RKO (cell line): ENCODE results near the gene SUGCT.

Experiments
- DNase-seq: peaks from one replicate; pipeline ENCODE4 v3.0.0-alpha.2; 2016; ENCODE audit warnings: low spot score

Gene SUGCT

GRCh38 chr7:40874756-40875155 lies 740.0 kb downstream of the SUGCT start:
- no peak for DNase-seq

GRCh38 chr7:40876601-40877000 lies 741.8 kb downstream of the SUGCT start:
- DNase-seq = no peak

DNA sequence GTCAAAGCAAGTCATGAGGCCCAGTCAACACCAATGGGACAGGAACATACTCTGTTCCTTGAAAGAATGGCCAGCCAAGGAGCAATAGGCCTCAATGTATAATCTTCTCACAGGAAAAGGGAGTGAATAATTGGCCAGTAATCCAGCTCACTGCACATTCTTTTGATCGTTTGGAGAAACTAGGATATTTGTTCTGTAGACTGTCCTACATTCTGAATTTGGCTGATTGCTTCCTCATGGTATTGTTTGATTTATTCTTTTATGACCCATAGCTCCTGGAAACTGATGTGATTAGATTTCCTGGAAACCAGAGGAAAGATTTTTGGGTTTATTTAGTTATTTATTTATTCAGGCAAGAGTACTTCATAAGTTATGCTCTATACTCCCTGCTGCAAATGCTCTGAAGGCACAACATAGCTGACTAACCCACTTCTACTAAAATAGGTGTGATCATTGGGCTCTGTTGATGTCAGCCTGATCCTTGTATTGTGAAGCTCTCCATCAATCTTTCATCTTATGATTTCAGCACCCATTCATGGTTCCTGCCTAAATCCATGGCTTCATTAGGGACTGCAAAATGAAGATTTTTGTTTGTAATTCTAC lies 745.2 kb downstream of the SUGCT start:
- DNase-seq = no peak

DNA sequence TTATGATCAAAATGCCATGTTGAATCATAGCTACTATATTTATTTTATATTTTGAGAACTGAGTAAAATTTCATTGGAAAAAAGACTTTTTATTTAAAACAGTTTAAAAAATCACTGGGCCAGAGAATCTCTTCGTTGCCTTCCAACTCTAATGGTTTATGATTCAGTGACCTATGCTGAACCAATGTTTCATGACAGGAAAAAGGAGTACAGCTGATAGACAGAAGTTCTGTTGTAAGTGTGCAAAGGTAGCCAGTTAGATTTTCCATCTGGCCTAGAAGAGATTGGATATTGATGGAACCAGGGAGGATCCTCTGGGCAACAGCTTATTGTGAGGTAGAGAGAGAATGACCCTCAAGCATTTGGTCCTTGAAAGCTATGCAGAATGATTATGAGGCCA lies 745.8 kb downstream of the SUGCT start:
- DNase-seq = no peak

GRCh38 chr7:40881405-40881926 lies 746.7 kb downstream of the SUGCT start:
- no peak for DNase-seq

GRCh38 chr7:40882071-40882658 lies 747.4 kb downstream of the SUGCT start:
- DNase-seq = no peak

GRCh38 chr7:40883826-40884225 lies 749.0 kb downstream of the SUGCT start:
- no peak for DNase-seq

DNA sequence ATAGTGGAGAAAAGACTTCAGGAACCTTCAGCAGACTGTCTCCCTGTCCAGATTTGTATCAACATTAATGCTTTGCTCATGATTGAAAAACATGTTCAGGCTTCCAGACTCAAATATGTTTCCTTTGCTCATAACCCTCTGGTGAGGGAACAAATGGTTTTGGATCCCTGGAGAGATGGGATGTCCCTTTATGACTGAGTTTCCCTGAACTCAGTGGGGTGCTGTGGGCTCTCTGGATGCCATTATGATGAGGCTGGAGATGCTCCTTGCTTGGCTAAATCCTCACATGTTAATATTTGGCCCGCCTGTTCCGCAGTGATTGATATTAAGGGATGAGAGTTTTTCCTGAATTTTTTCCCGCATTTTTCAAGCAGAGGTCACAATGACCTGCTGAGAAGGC lies 749.4 kb downstream of the SUGCT start:
- no peak for DNase-seq

DNA sequence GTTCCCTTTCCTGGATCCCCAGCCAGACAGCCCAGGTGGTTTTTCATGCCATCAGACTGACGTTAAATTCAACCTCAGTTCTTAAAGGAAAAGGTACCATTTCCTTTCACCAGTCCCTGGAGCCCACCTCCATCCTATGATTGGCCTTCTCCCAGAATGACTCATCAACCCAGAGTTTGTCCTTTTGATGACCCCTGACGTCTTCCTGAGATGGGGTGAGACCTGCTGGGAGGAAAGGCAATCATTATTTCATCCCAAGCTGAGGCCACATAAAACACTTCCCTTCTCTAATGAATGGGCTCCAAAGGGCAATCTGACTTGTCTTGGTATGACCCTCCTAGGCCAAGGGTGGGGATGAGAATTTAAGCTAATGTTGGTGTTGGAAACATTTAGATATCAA lies 750.7 kb downstream of the SUGCT start:
- DNase-seq = no peak

GRCh38 chr7:40887099-40887498 lies 752.3 kb downstream of the SUGCT start:
- no peak for DNase-seq

GRCh38 chr7:40888499-40888898 lies 753.7 kb downstream of the SUGCT start:
- no peak for DNase-seq

- DNase-seq = no peak
Observed at GRCh38 chr7:40889099-40889498, 754.3 kb downstream of the SUGCT start.

DNA sequence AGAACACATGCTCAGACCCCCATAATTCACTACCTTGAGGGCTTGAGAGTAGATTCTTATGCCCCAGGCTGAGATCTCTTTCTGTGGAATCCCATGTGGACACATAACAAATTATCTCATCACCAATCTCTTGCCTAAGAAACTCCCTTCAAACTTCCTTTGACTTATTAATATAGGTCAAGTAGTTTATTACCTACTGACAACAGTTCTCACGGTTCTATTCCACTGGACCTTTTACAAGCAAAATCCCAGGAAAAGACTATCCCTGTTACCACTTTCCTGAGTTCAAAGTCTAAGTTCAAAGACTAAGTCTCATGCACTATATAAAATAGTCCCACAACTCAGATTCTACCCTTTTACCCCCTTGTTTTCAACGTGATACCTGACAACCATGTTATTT lies 754.7 kb downstream of the SUGCT start:
- no peak for DNase-seq

DNA sequence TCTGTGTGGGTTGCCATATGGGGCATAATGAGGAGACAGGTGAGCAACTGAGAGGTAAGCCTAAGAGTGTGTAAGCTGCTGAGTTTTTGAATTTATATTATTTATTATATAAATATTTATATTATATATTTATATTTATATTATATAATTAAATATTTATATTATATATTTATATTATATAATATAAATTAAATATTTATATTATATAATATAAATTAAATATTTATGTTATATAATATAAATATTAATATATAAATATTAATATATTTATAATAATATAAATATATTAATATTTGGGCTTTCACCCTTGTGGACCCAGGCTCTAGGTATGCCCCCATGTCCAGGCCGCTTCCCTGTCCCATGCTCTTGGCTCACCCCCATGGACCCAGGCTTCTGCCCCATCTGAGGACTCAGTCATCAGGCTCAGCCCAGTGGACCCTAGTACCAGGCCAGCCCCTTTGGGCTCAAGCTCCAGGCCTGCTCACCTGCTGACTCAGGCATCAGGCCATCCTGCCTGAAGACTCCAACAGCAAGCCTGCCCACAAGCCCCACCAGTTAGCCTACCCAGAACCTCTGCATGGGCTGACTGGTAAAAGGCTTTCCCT lies 755.4 kb downstream of the SUGCT start:
- no peak for DNase-seq

GRCh38 chr7:40891232-40891631 lies 756.4 kb downstream of the SUGCT start:
- no peak for DNase-seq

DNA sequence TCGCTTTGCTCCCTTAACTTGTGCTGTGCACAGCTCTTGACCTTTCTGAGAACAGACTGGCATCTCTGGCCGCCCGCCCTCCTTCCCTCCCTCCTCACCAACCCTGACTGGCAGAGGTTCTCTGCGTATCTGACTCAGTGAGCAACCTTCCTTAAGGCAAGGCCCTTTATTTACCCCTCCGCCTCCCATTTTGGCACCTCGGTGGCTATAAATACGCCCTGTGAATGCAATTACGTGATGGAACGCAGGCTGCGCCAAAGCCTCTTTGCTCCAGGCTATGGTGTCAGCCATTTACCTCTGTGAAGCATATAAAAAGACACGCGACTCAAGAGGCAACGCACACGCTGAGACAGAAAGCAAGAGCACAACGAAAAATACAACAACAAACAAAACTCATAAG lies 764.3 kb downstream of the SUGCT start:
- no peak for DNase-seq

DNA sequence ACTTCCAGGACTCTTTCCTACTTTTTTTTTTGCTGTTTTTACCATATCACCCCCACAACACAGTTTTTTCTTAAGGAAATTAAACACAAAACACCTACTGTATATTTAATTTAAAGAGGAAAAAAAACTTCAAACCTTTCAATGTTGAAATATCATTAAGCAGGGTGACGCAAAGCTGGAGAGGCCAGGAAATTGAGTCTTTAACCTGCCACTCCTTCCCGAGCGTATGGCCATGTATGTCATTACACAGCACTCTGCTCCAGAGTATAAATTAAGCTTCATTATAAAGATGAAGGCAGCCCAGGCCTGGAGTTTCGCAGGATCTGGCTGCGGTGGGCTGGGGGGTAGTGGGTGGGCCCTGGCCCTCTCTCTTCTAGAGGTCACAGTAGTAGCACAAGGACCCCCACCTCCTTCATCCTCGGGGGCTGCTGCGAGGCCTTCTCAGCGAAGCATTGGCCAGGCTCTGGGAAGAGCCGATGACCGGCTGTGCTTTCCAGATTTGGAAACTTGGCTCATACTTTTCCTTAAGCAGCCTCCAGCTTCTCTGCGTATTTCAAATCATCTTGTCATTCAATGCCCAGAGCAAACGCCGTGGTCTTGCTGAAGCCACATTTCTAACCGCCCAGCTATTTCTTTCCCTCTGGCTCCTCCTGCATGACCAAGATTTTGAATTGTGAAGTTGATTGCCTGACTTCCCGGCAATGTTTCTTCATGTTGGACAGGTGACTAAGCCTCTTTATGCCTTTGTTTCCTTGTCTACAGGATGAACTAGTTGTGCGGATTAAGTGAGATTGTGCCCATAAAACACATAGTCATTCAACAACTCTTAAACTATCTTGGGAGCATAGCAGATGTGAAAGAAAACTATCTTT lies 765.1 kb downstream of the SUGCT start:
- no peak for DNase-seq

GRCh38 chr7:40903872-40904271 lies 769.1 kb downstream of the SUGCT start:
- DNase-seq = no peak

- no peak for DNase-seq
Observed at GRCh38 chr7:40907286-40907685, 772.5 kb downstream of the SUGCT start.

DNA sequence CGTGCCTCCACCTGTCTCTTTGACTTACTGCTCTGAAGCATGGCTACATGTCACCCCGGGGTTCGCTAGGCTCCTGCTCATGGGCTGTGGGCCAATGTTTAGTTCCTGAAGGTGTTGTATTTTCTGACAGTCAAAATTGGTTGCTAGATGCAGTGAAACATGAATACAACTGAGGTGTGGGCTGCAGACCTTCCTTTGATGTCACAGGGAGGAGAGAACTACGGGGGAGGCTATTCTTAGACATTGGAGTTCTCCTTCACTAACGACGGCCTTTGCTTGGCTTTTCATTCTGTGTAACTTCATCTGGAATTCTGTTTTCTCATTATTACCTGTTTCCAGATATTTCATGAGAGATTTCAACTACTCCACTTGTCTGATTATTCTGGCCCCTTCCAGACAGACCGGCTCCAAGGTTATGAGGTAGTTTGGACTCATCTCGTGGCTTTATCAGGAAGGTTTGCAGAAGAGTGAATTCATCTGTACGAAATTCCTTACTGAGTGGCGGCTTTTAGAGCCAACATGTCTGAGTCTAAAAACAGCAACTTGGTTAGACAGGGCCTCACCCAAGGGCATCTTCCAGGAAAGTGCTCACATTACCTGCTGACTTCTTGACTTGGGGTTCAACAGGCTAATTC lies 774.7 kb downstream of the SUGCT start:
- no peak for DNase-seq
